SK-N-SH treated with all-trans-retinoic acid at 6 μM for 48 hours (cell line): ENCODE results near the gene TMTC2.

Experiments used
- ATAC-seq: fragments of 200-7000 bp; cut with Tn5 transposase; 3 replicates; pipeline ENCODE4 v1.9.1; 2020; ENCODE audit warnings: mild to moderate bottlenecking, moderate library complexity
- BACH2 ChIP-seq: fragments of 250-450 bp; sonication (Bioruptor Pico); IDR thresholded peaks from 2 replicates; pipeline ENCODE4 v1.9.0; 2021; ENCODE audit warnings: mild to moderate bottlenecking, borderline replicate concordance
- CSDC2 ChIP-seq: fragments of 250-450 bp; sonication (Bioruptor Pico); IDR thresholded peaks from 2 replicates; pipeline ENCODE4 v1.5.0; 2020; ENCODE audit warnings: mild to moderate bottlenecking, moderate library complexity
- ESRRG ChIP-seq: fragments of 250-450 bp; sonication (Bioruptor Pico); IDR thresholded peaks from 2 replicates; pipeline ENCODE4 v1.6.1; 2021; ENCODE audit warnings: mild to moderate bottlenecking
- ISL1 ChIP-seq: fragments of 250-450 bp; sonication (Bioruptor Pico); IDR thresholded peaks from 2 replicates; pipeline ENCODE4 v2.1.2; 2022; ENCODE audit warnings: mild to moderate bottlenecking, moderate library complexity
- OSR1 ChIP-seq: fragments of 250-450 bp; sonication (Bioruptor Pico); IDR thresholded peaks from 2 replicates; pipeline ENCODE4 v1.8.0; 2022; ENCODE audit warnings: moderate library complexity, mild to moderate bottlenecking, inconsistent platforms
- PATZ1 ChIP-seq: fragments of 250-450 bp; sonication (Bioruptor Pico); IDR thresholded peaks from 2 replicates; pipeline ENCODE4 v1.8.0; 2020; ENCODE audit warnings: mild to moderate bottlenecking, moderate library complexity, borderline replicate concordance
- POU6F1 ChIP-seq: fragments of 250-450 bp; sonication (Bioruptor Pico); IDR thresholded peaks from 2 replicates; pipeline ENCODE4 v1.8.0; 2021; ENCODE audit warnings: low read depth, mild to moderate bottlenecking, moderate library complexity, borderline replicate concordance
- PPARA ChIP-seq: fragments of 250-450 bp; sonication (Bioruptor Pico); IDR thresholded peaks from 2 replicates; pipeline ENCODE4 v1.5.0; 2020; ENCODE audit warnings: mild to moderate bottlenecking, borderline replicate concordance
- RARB ChIP-seq: fragments of 250-450 bp; sonication (Bioruptor Pico); IDR thresholded peaks from 2 replicates; pipeline ENCODE4 v1.8.0; 2021; ENCODE audit warnings: mild to moderate bottlenecking, moderate library complexity
- SNAI2 ChIP-seq: fragments of 250-450 bp; sonication (Bioruptor Pico); IDR thresholded peaks from 2 replicates; pipeline ENCODE4 v1.5.0; 2020; ENCODE audit warnings: mild to moderate bottlenecking, moderate library complexity
- TCF4 ChIP-seq: fragments of 250-450 bp; sonication (Bioruptor Pico); IDR thresholded peaks from 2 replicates; pipeline ENCODE4 v1.8.0; 2021; ENCODE audit warnings: mild to moderate bottlenecking, moderate library complexity, borderline replicate concordance
- ZC3H10 ChIP-seq: fragments of 250-450 bp; sonication (Bioruptor Pico); IDR thresholded peaks from 2 replicates; pipeline ENCODE4 v1.5.1; 2021; ENCODE audit warnings: mild to moderate bottlenecking, moderate library complexity
- ZFP3 ChIP-seq: fragments of 250-450 bp; sonication (Bioruptor Pico); IDR thresholded peaks from 2 replicates; pipeline ENCODE4 v1.5.0; 2020; ENCODE audit warnings: mild to moderate bottlenecking, moderate library complexity
- ZNF565 ChIP-seq: fragments of 450-650 bp; formaldehyde crosslinking; conservative IDR thresholded peaks from 2 replicates; pipeline ENCODE4 v1.5.0; 2020; ENCODE audit warnings: low read depth, mild to moderate bottlenecking, moderate library complexity
- ZNF70 ChIP-seq: fragments of 450-650 bp; formaldehyde crosslinking; IDR thresholded peaks from 2 replicates; pipeline ENCODE4 v1.5.0; 2020; ENCODE audit warnings: mild to moderate bottlenecking, moderate library complexity
- ZNF8 ChIP-seq: fragments of 450-650 bp; formaldehyde crosslinking; IDR thresholded peaks from 2 replicates; pipeline ENCODE4 v1.5.0; 2020; ENCODE audit warnings: mild to moderate bottlenecking, moderate library complexity
- TF ChIP-seq, protein P1 (sequence below): fragments of 250-450 bp; sonication (Bioruptor Pico); IDR thresholded peaks from 2 replicates; pipeline ENCODE4 v1.5.1; 2020; ENCODE audit warnings: low read depth, mild to moderate bottlenecking, moderate library complexity
- TF ChIP-seq, protein P2 (sequence below): fragments of 250-450 bp; sonication (Bioruptor Pico); IDR thresholded peaks from 2 replicates; pipeline ENCODE4 v1.5.0; 2020; ENCODE audit warnings: mild to moderate bottlenecking, moderate library complexity
- TF ChIP-seq, protein P3 (sequence below): fragments of 250-450 bp; sonication (Bioruptor Pico); IDR thresholded peaks from 2 replicates; pipeline ENCODE4 v1.5.1; 2021; ENCODE audit warnings: mild to moderate bottlenecking, moderate library complexity

Gene TMTC2

GRCh38 chr12:82948491-82948890 lies 261.8 kb downstream of the TMTC2 start:
- no peak for ATAC-seq

DNA sequence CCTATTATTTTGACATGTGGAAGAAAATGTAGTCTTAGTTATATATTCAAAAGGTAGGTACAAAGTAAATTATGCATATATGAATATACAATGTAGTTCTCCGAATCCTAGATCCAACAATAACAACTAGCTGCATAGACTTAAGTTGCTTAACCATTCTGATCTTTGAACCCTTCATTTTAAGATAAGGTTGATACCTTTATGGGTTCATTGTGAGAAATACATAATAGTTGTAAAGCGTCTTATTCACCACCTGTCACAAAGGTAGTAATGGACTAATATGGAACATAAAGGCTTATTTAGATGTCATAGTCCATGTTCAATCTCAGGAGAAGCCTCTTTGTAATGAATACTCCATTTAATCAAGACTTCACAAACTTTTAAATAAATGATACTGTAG lies 263.6 kb downstream of the TMTC2 start:
- no peak for TF ChIP-seq ZNF565 (CRISPR knock-in tag)
- TF ChIP-seq BACH2 (CRISPR knock-in tag) = no peak
- no peak for TF ChIP-seq POU6F1 (CRISPR knock-in tag)
- TF ChIP-seq, protein P1, sequence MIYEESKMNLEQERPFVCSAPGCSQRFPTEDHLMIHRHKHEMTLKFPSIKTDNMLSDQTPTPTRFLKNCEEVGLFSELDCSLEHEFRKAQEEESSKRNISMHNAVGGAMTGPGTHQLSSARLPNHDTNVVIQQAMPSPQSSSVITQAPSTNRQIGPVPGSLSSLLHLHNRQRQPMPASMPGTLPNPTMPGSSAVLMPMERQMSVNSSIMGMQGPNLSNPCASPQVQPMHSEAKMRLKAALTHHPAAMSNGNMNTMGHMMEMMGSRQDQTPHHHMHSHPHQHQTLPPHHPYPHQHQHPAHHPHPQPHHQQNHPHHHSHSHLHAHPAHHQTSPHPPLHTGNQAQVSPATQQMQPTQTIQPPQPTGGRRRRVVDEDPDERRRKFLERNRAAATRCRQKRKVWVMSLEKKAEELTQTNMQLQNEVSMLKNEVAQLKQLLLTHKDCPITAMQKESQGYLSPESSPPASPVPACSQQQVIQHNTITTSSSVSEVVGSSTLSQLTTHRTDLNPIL (CRISPR knock-in tag) = no peak
- TF ChIP-seq PATZ1 (CRISPR knock-in tag) = no peak
- no peak for TF ChIP-seq TCF4
- TF ChIP-seq, protein P2, sequence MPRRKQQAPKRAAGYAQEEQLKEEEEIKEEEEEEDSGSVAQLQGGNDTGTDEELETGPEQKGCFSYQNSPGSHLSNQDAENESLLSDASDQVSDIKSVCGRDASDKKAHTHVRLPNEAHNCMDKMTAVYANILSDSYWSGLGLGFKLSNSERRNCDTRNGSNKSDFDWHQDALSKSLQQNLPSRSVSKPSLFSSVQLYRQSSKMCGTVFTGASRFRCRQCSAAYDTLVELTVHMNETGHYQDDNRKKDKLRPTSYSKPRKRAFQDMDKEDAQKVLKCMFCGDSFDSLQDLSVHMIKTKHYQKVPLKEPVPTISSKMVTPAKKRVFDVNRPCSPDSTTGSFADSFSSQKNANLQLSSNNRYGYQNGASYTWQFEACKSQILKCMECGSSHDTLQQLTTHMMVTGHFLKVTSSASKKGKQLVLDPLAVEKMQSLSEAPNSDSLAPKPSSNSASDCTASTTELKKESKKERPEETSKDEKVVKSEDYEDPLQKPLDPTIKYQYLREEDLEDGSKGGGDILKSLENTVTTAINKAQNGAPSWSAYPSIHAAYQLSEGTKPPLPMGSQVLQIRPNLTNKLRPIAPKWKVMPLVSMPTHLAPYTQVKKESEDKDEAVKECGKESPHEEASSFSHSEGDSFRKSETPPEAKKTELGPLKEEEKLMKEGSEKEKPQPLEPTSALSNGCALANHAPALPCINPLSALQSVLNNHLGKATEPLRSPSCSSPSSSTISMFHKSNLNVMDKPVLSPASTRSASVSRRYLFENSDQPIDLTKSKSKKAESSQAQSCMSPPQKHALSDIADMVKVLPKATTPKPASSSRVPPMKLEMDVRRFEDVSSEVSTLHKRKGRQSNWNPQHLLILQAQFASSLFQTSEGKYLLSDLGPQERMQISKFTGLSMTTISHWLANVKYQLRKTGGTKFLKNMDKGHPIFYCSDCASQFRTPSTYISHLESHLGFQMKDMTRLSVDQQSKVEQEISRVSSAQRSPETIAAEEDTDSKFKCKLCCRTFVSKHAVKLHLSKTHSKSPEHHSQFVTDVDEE (CRISPR knock-in tag) = no peak
- no peak for TF ChIP-seq OSR1
- no peak for TF ChIP-seq CSDC2 (CRISPR knock-in tag)
- TF ChIP-seq, all 23 proteins: peak for 0
- no peak for ATAC-seq

More at GRCh38 chr12:82948491-82948890, 261.8 kb downstream of the TMTC2 start:
- TF ChIP-seq SNAI2 (no peak), ZFP3 (CRISPR knock-in tag) (no peak), ZNF8 (CRISPR knock-in tag) (no peak), ZNF565 (CRISPR knock-in tag) (no peak), ZNF70 (no peak), BACH2 (CRISPR knock-in tag) (no peak), RARB (no peak), CSDC2 (CRISPR knock-in tag) (no peak), OSR1 (no peak), ZC3H10 (CRISPR knock-in tag) (no peak)
- TF ChIP-seq, protein P3, sequence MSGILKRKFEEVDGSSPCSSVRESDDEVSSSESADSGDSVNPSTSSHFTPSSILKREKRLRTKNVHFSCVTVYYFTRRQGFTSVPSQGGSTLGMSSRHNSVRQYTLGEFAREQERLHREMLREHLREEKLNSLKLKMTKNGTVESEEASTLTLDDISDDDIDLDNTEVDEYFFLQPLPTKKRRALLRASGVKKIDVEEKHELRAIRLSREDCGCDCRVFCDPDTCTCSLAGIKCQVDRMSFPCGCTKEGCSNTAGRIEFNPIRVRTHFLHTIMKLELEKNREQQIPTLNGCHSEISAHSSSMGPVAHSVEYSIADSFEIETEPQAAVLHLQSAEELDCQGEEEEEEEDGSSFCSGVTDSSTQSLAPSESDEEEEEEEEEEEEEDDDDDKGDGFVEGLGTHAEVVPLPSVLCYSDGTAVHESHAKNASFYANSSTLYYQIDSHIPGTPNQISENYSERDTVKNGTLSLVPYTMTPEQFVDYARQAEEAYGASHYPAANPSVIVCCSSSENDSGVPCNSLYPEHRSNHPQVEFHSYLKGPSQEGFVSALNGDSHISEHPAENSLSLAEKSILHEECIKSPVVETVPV (CRISPR knock-in tag) = no peak
- TF ChIP-seq, all 23 proteins: peak for 0

DNA sequence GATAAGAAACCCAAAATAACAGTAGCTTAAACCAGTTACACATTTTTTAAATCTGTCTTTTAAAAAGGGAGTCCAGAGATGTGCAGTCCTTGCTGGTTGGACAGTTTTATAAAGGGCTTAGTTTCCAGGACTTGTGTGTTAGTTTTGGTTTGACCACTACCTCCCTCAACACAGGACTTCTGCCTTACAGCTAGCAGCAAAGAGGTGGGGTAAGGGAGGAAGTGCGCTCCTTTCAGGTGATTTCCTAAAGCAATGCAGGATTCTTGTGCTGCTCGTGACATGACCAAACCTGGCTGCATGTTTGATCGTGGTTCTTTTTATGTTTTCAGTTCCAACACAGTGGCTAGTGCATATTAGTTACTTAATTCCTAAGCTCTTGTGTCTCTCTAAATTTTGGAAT lies 266.2 kb downstream of the TMTC2 start:
- no peak for ATAC-seq
- TF ChIP-seq ZC3H10 (CRISPR knock-in tag) (no peak), RARB (no peak), BACH2 (CRISPR knock-in tag) (no peak), ZNF70 (no peak), PATZ1 (CRISPR knock-in tag) (no peak), PPARA (CRISPR knock-in tag) (no peak), SNAI2 (no peak), TCF4 (no peak), ISL1 (no peak), ESRRG (no peak)
- TF ChIP-seq, protein P1 (CRISPR knock-in tag) = no peak
- TF ChIP-seq, protein P2 (CRISPR knock-in tag) = no peak
